ENCODE measurements around the gene TFG. TPM values are rescaled to one million over a fixed set of nuclear protein-coding genes. Genes with fewer than 3 reads are reported as not detected.

TFG gene
- polyA plus RNA-seq, 1 experiment, result 97.7 TPM

DNA sequence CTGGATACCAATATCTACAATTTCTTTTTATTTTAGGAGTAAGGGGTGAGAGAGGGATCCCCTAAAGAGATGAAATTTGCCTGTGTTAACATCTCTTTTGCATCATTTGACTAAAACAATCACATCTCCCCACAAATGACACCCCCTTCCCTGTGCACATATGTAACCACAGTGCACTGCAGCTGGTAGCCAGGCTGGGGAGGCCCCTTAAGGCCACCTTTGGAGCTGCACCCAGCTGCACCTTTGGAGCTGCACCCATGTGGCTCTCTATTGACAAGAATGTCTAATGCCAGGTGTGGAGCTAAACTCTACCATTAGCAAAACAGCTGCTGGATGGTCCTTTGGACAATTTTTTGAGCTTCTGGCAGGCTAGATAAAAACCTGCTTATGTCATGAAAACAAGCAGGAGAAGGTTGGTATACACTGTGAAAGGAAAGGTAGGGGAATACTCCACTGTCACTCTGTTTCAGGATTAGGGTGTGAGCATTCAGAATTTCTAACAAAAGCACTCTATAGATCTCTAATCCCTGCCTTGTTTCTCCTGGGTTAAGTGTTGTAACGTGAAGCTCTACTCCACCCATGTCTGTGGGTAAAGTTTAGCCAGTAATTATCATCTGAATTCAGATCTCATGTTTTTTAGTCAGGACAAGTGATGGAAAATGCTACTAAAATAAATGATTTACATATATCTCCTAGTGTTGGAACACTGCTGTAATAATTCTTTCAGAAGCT, 52.1 kb downstream of the TFG start:
- Histone ChIP-seq H3K4me3 (ENCODE audit: low read depth, low read length) (no peak overlapping the region), H3K36me3 (ENCODE audit: control insufficient read depth, insufficient read depth, low read length) (no peaks in the 10 kb centered on the region), H3K27me3 (ENCODE audit: control insufficient read depth, insufficient read depth, low read length) (no peaks in the 10 kb centered on the region)
- CTCF ChIA-PET, result interaction anchor here (0.9 to 4.0 kb wide), 8 partner anchors 8 to 429 kb away, joined by 3 to 15 read pairs (median 3); no protein-coding TSS in a partner anchor
- no peak for DNase-seq (ENCODE audit: low read depth)
- TF ChIP-seq, protein P1, sequence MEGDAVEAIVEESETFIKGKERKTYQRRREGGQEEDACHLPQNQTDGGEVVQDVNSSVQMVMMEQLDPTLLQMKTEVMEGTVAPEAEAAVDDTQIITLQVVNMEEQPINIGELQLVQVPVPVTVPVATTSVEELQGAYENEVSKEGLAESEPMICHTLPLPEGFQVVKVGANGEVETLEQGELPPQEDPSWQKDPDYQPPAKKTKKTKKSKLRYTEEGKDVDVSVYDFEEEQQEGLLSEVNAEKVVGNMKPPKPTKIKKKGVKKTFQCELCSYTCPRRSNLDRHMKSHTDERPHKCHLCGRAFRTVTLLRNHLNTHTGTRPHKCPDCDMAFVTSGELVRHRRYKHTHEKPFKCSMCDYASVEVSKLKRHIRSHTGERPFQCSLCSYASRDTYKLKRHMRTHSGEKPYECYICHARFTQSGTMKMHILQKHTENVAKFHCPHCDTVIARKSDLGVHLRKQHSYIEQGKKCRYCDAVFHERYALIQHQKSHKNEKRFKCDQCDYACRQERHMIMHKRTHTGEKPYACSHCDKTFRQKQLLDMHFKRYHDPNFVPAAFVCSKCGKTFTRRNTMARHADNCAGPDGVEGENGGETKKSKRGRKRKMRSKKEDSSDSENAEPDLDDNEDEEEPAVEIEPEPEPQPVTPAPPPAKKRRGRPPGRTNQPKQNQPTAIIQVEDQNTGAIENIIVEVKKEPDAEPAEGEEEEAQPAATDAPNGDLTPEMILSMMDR (IDR thresholded peaks at IDR 0.05; ENCODE audit: insufficient read depth, low read depth, low read length), result no peak
- POLR2A ChIA-PET, result no interaction called here

GRCh38 chr3:100761951-100762350, 52.7 kb downstream of the TFG start:
- ChIA-PET POLR2A (no interaction called here), CTCF (interaction anchor here (0.9 to 4.0 kb wide), 4 partner anchors 9 to 105 kb away, joined by 3 to 15 read pairs (median 3); no protein-coding TSS in a partner anchor)
- TF ChIP-seq, protein P1 (IDR thresholded peaks at IDR 0.05; ENCODE audit: insufficient read depth, low read depth, low read length), result no peak
- Histone ChIP-seq H3K36me3 (ENCODE audit: control insufficient read depth, insufficient read depth, low read length) (no peaks in the 10 kb centered on the region), H3K27me3 (ENCODE audit: control insufficient read depth, insufficient read depth, low read length) (no peaks in the 10 kb centered on the region), H3K4me3 (ENCODE audit: low read depth, low read length) (no peak overlapping the region)
- DNase-seq (ENCODE audit: low read depth), result no peak

- DNase-seq (ENCODE audit: low read depth), result no peak
- Histone ChIP-seq H3K4me3 (ENCODE audit: low read depth, low read length) (no peak overlapping the region), H3K36me3 (ENCODE audit: control insufficient read depth, insufficient read depth, low read length) (no peaks in the 10 kb centered on the region), H3K27me3 (ENCODE audit: control insufficient read depth, insufficient read depth, low read length) (no peaks in the 10 kb centered on the region)
- CTCF ChIA-PET, result interaction anchor here (1.1 kb wide), 1 partner anchor 14 kb away, joined by 3 read pairs; no protein-coding TSS in a partner anchor
- TF ChIP-seq, protein P1 (IDR thresholded peaks at IDR 0.05; ENCODE audit: insufficient read depth, low read depth, low read length), result no peak
- POLR2A ChIA-PET, result no interaction called here
Measured at GRCh38 chr3:100765437-100765975, 56.2 kb downstream of the TFG start.

GRCh38 chr3:100766069-100766468, 56.8 kb downstream of the TFG start:
- CTCF ChIA-PET, result interaction anchor here (1.1 kb wide), 1 partner anchor 13 kb away, joined by 3 read pairs; no protein-coding TSS in a partner anchor
- no peaks in the 10 kb centered on the region for H3K36me3 ChIP-seq (ENCODE audit: control insufficient read depth, insufficient read depth, low read length)
- TF ChIP-seq, protein P1 (IDR thresholded peaks at IDR 0.05; ENCODE audit: insufficient read depth, low read depth, low read length), result no peak

DNA sequence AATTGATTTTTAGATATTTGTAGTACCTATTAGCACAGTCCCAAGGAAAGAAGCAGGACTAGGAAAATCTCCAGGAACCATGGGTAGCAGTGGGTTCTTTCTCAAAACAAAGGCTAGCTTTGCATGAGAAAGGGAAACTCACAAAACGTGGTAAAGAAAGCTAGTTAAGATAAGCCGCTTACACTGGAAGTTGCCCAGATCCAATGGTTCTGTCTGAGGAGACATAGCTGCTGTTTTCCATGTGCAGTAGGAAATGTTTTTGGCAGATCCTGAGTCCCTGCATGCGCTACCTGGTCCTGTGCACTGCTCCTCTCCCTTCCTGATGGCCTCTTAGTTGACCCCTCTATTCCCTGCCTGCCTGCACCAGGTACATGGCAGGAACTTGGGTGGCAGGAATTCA, 60.4 kb downstream of the TFG start:
- Histone ChIP-seq H3K36me3 (ENCODE audit: control insufficient read depth, insufficient read depth, low read length) (no peaks in the 10 kb centered on the region), H3K27me3 (ENCODE audit: control insufficient read depth, insufficient read depth, low read length) (no peaks in the 10 kb centered on the region), H3K4me3 (ENCODE audit: low read depth, low read length) (no peak overlapping the region)
- TF ChIP-seq, protein P1 (IDR thresholded peaks at IDR 0.05; ENCODE audit: insufficient read depth, low read depth, low read length), result no peak
- DNase-seq (ENCODE audit: low read depth), result no peak
- POLR2A ChIA-PET, result interaction anchor here (0.6 kb wide), 1 partner anchor 585 kb away, joined by 4 read pairs; no protein-coding TSS in a partner anchor
- CTCF ChIA-PET, result interaction anchor here (0.8 to 1.7 kb wide), 3 partner anchors 9 to 41 kb away, joined by 3 to 4 read pairs (median 3); no protein-coding TSS in a partner anchor

More at GRCh38 chr3:100766069-100766468, 56.8 kb downstream of the TFG start:
- no peak for DNase-seq (ENCODE audit: low read depth)
- POLR2A ChIA-PET, result no interaction called here
- Histone ChIP-seq H3K4me3 (ENCODE audit: low read depth, low read length) (no peak overlapping the region), H3K27me3 (ENCODE audit: control insufficient read depth, insufficient read depth, low read length) (no peaks in the 10 kb centered on the region)

Data from BJ (cell line).